Neural crest cell (in vitro differentiated cells): Measurements from ENCODE around the gene HEPN1. TPM values are rescaled to one million over a fixed set of nuclear protein-coding genes. Genes with fewer than 3 reads are reported as not detected.

ENCODE experiments used
- DNase-seq: peaks from one replicate; pipeline ENCODE4 v3.0.0; 2021; ENCODE audit warnings: low read depth, mixed read lengths, low spot score
- H3K27ac Mint-ChIP-seq: one replicate; pipeline ENCODE4 v1.8.0; 2021; ENCODE audit warnings: mild to moderate bottlenecking, mixed read lengths; ENCODE audit not compliant: unreplicated experiment
- H3K27me3 Mint-ChIP-seq: 2 replicates; pipeline ENCODE4 v1.8.0; 2021; ENCODE audit warnings: low read depth, mild to moderate bottlenecking, mixed read lengths
- H3K36me3 Mint-ChIP-seq: 2 replicates; pipeline ENCODE4 v1.8.0; 2021; ENCODE audit warnings: low read depth, mild to moderate bottlenecking, mixed read lengths
- H3K4me1 Mint-ChIP-seq: 2 replicates; pipeline ENCODE4 v1.8.0; 2021; ENCODE audit warnings: mixed read lengths
- H3K4me3 Mint-ChIP-seq: one replicate; pipeline ENCODE4 v1.8.0; 2021; ENCODE audit warnings: mild to moderate bottlenecking, mixed read lengths
- H3K9me3 Mint-ChIP-seq: 2 replicates; pipeline ENCODE4 v1.8.0; 2021; ENCODE audit warnings: mixed read lengths
- total RNA-seq: library from RNA; stranded (reverse); gene quantifications from 2 replicates; pipeline ENCODE4 v1.2.1, GENCODE V29; 2021
- TF ChIP-seq, protein P1 (sequence below): fragments of 200-600 bp; sonication (generic); conservative IDR thresholded peaks from 2 replicates; pipeline ENCODE4 v1.5.0; 2021; ENCODE audit warnings: antibody characterized with exemption, mild to moderate bottlenecking

The HEPN1 gene
- total RNA-seq, 1 donor from 2014 or later = not detected

DNA sequence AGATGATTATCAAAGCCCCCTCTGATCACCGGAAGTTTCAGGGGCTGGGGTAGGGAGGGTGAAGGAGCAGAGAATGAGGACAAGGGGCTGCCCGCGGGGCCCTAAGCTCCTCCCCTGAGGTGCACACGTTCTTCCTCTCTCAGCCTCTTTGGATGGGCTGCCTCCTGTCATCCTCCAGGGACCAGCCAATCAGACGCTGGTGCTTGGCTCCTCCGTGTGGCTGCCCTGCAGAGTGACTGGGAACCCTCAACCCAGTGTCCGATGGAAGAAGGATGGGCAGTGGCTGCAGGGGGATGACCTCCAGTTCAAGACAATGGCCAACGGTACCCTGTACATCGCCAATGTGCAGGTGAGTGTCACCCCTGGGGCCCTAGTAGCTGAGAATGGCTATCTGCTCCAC, 46.3 kb upstream of the HEPN1 start:
- peaks cover 11% of the 10 kb centered on the region for H3K4me1 Mint-ChIP-seq
- H3K27ac Mint-ChIP-seq = no peak overlapping the region
- peaks cover 85% of the 10 kb centered on the region for H3K27me3 Mint-ChIP-seq
- no peaks in the 10 kb centered on the region for H3K36me3 Mint-ChIP-seq
- no peaks in the 10 kb centered on the region for H3K9me3 Mint-ChIP-seq
- peak overlapping the region; percentile 27 for H3K4me3 Mint-ChIP-seq
- no peak for DNase-seq
- TF ChIP-seq, protein P1, sequence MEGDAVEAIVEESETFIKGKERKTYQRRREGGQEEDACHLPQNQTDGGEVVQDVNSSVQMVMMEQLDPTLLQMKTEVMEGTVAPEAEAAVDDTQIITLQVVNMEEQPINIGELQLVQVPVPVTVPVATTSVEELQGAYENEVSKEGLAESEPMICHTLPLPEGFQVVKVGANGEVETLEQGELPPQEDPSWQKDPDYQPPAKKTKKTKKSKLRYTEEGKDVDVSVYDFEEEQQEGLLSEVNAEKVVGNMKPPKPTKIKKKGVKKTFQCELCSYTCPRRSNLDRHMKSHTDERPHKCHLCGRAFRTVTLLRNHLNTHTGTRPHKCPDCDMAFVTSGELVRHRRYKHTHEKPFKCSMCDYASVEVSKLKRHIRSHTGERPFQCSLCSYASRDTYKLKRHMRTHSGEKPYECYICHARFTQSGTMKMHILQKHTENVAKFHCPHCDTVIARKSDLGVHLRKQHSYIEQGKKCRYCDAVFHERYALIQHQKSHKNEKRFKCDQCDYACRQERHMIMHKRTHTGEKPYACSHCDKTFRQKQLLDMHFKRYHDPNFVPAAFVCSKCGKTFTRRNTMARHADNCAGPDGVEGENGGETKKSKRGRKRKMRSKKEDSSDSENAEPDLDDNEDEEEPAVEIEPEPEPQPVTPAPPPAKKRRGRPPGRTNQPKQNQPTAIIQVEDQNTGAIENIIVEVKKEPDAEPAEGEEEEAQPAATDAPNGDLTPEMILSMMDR = no peak

DNA sequence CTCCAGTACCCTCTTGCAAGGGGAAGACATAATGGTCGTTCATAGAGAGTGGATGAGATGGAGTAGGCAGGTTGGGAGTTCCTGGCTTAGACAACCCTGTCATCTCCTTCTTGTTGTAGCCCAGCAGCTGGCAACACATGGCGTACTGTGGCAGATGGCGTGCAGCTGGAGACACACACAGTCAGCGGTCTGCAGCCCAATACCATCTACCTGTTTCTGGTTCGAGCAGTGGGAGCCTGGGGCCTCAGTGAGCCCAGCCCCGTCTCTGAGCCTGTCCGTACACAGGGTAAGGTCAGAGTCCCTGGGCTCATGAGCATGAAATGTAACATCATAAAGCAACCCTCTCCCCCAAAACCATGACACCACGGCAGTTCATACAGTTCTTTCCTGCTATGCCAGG, 45.1 kb upstream of the HEPN1 start:
- Mint-ChIP-seq H3K4me1 (peaks cover 11% of the 10 kb centered on the region), H3K27ac (no peak overlapping the region), H3K36me3 (no peaks in the 10 kb centered on the region), H3K4me3 (peak overlapping the region; percentile 59), H3K27me3 (peaks cover 75% of the 10 kb centered on the region), H3K9me3 (no peaks in the 10 kb centered on the region)
- TF ChIP-seq, protein P1 = no peak
- DNase-seq = no peak

DNA sequence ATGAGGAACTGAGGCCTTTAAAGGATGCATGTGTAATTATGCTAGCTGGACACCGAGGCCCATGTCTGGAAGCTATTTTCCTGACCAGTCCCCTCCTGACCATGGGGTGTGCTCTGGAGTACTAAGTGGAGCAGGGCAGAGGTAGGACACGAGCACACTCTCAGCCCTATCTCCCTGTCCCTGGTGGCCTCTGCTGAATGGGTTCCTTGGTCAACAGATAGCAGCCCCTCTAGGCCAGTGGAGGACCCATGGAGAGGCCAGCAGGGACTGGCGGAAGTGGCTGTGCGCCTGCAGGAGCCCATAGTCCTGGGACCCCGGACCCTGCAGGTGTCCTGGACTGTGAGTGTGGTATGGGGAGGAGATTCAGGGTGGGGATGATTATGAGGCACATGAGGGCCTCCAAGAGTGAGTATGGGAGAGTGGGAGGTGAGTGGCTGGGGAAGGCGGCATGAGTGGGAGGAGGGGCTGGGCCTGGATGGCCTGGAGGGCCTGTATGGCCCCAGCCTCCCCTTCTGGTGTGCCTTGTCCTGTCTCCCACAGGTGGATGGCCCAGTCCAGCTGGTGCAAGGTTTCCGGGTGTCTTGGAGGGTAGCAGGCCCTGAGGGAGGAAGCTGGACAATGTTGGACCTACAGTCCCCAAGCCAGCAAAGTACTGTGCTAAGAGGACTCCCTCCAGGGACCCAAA, 44.3 kb upstream of the HEPN1 start:
- Mint-ChIP-seq H3K27ac (no peak overlapping the region), H3K4me3 (peak overlapping the region; percentile 59), H3K4me1 (peaks cover 11% of the 10 kb centered on the region), H3K36me3 (no peaks in the 10 kb centered on the region), H3K9me3 (no peaks in the 10 kb centered on the region), H3K27me3 (peaks cover 67% of the 10 kb centered on the region)
- TF ChIP-seq, protein P1 = no peak
- no peak for DNase-seq

DNA sequence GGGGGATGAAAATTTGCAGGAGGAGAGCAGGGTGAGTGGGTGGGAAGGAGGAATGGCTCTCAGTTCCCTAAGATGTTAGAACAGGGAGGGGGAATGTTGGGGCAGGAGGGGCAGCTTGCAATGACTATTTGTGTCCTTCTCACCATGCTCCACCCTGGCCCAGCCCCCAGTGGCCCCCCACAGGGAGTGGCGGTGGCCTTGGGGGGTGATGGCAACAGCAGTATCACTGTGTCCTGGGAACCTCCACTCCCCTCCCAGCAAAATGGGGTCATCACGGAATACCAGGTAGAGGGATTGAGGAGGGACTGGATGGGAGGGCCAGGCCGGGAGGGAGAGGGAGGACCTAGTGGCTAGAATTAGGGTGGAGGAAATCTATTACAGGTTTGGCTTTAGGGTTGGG, 43.6 kb upstream of the HEPN1 start:
- TF ChIP-seq, protein P1 = no peak
- no peaks in the 10 kb centered on the region for H3K9me3 Mint-ChIP-seq
- H3K36me3 Mint-ChIP-seq = no peaks in the 10 kb centered on the region
- no peak overlapping the region for H3K27ac Mint-ChIP-seq
- peak overlapping the region; percentile 79 for H3K4me3 Mint-ChIP-seq
- peaks cover 60% of the 10 kb centered on the region for H3K27me3 Mint-ChIP-seq
- peaks cover 11% of the 10 kb centered on the region for H3K4me1 Mint-ChIP-seq
- no peak for DNase-seq

DNA sequence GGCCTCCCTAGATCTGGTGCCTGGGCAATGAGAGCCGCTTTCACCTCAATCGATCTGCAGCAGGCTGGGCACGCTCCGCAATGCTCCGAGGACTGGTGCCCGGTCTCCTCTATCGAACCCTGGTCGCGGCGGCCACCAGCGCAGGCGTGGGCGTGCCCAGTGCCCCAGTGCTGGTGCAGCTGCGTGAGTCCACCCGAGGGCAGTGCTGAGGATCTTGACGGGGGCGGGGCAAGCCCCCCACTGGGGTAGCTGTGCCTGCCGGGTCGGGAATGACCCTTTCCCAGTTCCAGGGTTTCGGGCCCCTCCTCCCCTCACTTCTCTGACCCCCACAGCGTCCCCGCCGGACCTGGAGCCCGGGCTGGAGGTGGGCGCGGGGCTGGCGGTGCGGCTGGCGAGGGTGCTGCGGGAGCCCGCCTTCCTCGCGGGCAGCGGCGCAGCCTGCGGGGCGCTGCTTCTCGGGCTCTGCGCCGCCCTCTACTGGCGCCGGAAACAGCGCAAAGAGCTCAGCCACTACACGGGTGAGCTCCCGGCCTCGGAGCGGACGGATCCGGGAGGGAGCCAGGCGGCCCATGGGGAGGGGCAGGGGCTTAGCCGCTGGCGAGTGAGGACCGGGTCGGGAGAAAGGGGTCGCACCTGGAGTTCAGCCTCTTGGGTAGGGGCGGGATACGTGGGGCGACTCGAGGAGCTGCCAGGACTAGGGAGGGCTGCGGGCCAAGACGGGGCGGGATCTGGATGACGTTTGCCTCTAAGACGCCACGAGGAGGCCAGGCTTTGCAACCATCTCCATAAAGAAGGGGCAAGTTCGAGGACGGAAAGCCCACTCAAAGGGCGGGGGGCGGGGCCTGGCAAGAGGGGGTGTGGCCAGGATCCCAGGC, 42.9 kb upstream of the HEPN1 start:
- Mint-ChIP-seq H3K27ac (peak overlapping the region; percentile 99), H3K4me1 (peaks cover 11% of the 10 kb centered on the region), H3K27me3 (peaks cover 56% of the 10 kb centered on the region), H3K36me3 (no peaks in the 10 kb centered on the region), H3K9me3 (no peaks in the 10 kb centered on the region), H3K4me3 (peak overlapping the region; percentile 95)
- DNase-seq = peak; percentile 82
- TF ChIP-seq, protein P1 = peak; percentile 77
